Pons (tissue), 1 donor: ENCODE results near the gene TGFBR2.

Source experiments
- DNase-seq: peaks from one replicate; pipeline ENCODE4 v3.0.0-alpha.2; 2016; ENCODE audit warnings: low spot score

The TGFBR2 gene

DNA sequence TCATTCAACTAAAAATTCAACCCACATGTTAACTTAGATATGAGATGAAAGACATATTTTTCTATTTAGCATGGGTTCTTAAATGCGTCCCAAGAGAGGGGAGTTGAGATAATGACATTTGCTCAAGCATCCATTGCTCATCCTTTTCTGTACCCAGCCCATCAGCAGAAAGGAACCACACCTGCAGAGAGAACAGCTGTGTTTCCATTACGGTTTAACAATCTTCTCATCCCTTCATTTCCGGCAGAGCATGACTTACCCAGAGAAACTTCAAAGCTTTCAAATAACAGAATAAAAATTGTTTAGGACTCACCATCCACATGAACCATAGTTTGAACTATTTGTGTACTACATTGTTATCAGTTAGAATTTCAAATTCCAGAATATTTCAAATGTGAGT lies 113.1 kb downstream of the TGFBR2 start:
- no peak for DNase-seq

DNA sequence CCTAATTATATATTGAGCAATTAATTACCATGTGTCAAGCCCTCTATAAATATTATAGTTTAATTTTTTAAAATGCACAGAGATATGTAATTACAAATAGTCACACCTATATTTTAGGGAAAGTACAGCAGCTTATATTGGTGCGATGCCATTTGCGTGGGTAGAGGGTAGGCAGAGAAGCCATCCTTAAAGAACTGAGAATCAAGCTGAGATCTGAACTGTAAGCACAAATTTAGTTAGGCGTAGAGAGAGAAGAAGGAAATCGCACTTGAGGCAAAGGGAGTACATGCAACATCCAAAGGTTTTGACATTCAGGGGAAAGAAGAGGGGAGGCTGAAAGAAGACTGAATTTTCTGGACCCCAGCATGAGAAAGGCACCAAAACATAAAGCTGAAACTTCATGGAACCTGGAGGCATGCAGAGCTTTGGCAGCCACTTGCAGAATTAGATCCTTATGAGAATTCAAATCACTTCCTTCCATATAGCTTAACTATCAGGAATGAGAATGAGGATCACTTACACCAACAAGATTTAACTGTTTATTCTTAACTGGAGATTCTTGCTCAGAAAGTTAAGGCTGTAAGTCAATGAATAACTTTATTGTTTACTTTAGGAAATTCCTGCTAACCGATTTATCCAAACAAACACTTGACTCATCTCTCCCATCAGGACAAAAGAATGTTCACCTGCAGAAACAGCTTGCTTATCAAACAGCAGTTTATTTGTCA lies 114.3 kb downstream of the TGFBR2 start:
- DNase-seq: no peak

DNA sequence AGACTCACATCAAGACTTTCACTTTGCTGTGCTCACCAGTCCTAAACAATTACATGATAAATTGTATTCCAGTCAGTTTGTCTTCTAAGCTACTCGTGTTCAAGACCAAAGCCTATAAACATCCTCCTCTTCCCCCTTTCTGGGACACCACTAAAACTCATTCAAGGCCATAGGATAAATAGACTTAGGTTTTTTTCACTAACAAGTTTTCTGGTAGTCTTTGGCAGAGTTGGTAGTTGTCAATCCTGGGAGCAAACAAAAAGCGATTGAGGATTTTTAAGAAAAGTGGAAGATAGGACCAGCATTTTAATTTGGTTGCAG lies 114.9 kb downstream of the TGFBR2 start:
- no peak for DNase-seq

DNA sequence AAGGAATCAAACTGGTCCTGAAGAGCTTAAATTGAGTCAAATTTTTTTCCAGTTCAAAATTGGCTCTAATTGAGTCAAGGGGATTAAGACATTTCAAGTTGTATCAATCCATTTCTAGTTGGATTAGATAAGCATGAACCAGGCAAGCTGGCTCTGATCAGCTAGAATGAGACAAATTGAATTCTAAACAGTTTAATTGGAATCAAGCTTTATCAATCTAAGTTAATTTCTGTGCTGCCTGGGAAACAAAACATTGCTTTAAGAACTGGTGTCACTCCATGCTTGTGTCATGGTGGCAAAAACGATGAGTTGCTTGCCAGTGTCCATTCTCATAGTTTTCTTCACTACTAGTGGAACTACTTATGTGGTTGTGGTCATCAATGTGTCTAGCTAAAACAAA lies 116.8 kb downstream of the TGFBR2 start:
- no peak for DNase-seq

DNA sequence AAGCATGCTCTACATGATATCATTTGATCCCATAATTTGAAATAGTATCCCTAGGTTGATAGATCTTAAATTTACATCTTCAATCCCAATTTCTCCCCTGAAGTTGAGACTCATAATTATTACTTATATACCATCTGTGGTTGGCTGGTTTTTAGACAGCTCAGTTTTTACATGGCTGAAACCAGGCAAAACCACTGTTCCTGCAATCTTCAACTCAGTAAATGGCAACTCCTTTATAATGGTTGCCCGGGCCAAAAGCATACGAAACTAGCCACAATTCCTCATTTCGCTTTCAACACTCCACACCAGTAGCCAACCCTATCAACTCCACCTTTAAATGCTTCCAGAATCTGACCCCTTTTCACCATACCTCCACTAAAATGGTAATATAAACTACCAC lies 118.5 kb downstream of the TGFBR2 start:
- no peak for DNase-seq

DNA sequence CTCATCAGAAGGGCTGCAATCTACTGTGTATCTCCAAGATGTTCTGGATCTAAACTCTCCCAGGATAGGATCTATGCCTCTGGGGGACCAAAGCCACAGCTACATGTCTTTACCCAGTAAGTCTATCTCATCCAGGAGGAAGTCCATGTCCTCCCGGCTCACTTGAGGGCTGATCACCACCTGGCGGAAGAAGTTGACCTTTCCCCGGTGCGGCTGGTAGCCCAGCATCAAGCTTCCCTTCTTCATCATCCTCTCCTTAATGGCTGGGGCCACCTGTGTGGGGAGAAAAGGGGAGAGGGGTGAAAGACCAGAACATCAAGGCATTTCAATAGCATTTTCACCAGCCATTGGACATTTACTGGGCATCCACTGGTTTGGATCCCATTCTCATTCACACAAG lies 121.7 kb downstream of the TGFBR2 start:
- DNase-seq: no peak

DNA sequence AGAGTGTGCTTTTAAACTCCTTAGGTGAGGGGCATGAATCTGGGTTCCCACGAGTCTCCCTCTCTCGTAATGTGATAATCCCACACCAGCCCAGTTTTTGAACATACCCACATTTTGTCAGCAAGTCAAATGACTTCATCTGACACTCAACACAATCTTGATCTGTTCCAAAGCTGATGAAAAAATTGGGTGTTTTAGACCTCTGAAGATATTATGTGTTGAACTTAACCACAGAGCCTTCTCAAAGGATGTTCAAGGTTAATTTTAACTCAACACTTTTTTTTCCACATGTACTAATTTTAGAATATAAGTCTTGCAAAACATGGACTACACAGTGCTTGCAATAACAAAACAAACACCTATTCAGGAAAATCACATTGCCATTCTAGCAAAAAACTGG lies 123.1 kb downstream of the TGFBR2 start:
- no peak for DNase-seq

DNA sequence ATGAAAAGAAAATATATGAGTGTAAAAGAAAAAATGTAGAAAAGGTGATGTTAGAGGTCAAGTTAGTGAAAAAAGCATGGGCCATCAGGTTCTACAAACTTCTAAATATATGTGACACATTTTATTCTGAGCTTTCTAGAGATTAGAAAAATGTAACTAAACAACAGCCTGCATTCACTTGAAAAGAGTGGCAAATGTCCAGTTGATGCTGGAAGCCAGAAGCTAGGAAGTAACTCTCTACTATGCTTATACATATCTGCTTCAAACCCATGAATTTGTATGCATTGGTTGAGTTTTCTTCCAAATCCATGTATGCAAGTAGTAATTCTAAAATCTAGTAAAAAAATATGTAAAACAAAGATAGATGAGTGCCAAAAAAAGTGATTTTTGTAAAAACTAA lies 123.5 kb downstream of the TGFBR2 start:
- no peak for DNase-seq

DNA sequence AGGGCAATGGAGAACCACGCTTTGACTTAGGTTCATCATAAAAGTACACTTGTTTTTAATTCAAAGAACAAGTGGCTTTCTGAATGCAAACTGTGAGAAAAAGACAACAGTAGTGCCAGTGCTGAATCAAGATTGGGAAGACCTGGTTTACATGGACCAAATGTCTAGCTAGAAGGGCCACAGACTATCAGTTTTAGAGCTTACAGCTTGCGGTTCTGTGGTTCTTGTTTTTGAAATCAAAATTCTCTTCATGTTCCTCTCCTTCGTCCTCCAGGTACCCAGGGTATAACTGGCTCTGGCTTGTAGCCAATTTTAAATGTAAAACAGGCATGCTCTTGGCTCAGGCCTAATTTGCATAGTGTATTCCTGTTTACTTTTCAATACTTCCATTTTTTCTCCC lies 124.6 kb downstream of the TGFBR2 start:
- DNase-seq: no peak

DNA sequence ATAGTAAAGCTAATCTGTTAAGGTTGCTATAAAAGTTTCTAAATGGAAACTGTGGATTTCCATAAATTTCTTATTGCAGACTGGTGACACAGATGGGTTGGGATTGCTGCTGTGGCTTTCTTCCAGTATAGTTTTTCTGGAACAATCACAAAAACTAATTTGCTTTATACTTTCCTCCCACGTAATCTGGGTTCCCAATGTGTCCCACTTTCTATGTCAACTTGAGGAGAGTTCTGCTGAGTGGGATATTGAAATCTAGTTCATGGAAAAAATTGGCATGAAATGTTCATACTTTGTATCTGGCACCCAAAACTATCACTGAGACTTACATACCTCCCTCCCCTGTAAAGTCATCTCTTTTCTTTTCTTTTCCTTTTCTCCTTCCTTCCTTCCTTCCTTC lies 126.8 kb downstream of the TGFBR2 start:
- DNase-seq: no peak

DNA sequence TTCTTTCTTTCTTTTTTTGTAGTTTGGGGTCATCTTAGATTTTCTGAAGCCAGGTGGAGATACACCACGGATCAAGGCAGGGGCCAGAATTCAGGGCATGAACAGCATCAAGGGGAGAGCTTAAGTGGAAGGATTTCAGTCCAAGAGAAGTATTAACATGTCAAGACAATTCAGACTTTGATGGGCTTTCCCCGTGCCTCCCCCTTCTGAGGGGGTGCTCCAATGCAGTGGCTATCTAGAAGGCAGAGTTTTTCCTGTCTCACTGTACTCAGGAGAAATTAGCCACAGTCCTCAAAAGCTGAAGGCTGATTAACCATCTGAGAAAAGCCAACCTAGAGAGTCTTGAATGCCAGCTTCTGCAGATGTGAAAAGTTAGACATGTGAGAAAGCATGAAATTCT lies 127.3 kb downstream of the TGFBR2 start:
- DNase-seq: no peak

DNA sequence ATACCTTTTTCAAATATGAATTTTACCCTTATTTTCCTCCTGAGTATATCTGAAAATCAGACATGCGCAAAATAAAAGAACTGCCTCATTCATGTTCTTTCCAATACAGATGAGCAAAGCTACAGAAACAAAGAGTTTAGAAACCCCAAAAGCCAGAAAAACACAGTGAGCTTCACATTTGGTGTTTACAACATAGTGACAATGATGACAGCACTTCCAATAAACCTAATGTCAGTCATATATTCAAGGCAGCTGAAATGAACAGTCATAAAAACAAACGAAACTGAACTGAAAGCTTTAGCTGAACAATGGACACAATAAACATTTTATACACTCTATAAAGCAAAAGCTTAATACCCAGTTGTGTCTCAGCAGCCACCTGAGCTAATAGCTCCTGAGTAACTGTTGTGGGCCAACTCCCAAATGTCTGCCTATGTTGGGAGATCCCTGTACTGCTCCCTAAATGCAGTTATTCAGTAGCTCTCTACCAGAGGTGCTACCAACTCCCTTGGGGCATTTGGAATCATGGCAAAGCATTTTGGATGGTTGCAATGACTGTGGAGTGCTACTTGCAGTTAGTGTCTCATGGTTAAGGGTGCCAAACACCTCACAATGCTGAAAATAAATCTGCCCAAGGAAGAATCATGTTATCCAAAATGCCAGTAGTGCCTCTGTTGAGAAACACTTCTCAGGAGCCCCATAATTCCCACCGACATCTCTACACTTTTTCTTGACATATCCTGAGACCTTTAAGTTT lies 131.5 kb downstream of the TGFBR2 start:
- DNase-seq: no peak

DNA sequence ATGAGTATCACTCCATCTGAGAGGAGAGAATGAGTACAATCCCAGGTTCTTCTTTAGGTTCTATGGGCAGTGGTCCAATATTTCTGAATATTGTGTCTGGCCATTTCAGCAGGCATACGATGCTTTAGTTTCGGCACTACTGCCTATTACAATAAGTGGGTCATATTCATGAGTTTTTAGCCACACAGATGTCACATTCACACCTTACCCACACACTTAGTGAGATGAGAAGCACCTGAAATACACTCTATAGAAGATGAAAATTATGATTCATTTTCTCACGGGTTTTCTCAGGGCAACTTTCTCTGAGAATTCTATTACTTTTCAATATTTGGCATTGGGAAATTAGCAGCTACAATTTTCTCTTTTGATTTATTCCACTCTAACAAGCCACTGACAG lies 132.2 kb downstream of the TGFBR2 start:
- DNase-seq: no peak

DNA sequence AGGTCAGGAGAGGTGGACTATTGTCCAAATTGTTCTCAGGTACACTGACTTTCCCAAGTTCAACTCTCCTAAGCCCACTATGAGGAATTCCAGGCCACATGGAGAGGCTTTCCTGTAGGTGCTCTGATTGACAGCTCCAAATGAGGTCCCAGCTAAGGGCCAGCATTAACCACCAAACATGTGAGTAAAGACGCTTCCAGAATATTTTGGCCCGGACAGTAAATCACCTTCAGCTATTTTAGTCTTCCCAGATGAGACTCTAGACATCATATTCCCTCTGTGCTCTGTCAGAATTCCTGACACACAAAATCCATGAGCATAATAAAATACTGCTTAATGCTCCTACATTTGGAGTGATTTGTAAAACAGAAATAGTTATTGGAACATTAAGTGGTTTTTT lies 135.5 kb downstream of the TGFBR2 start:
- DNase-seq: no peak

DNA sequence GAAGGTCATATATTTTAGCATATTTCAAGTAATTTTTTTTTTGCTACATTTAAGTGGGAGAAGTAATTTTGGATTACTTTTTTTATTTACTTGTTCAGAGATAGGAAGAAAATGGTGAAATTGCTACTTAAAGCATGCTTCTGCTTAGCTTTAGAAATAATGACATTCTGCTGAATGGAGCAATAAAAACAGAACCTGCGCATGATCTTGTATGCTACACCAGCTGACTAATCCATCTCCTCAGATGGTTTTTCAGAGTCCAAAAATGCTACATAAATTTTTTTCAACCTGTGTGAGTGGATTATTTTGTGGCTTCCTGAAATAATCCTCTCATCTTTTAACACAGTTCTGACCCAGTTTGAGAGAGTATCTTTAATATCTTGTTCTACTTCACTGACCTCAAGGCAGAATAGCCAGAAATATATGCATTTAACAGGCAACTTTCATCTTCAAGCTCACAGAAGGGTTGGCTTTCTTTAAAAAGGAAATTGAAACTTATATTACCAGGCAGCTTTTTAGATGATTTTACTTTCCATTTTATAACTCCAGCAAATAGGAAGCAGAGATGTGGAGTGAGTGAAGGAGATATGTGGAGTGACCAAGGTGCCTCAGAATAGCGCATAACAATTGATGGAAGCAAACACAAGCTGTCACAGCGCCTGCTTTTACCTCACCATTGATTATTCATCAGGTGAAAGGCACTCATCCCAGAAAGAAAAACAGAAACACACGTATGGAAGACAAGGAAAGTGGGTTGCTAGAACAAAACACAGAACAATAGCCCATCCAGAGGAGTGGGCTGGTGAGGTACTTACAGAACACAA lies 136.6 kb downstream of the TGFBR2 start:
- DNase-seq: no peak
